Tongue (tissue), 2 donors: Measurements from ENCODE around the gene IRS2. TPM values are rescaled to one million over a fixed set of nuclear protein-coding genes. Genes with fewer than 3 reads are reported as not detected.
A peak's percentile ranks its signal among the peaks of the same experiment; 100 is the strongest.
"Not testable (repeated sequence)": the region's sequence is repeated elsewhere in the genome, so short reads cannot be mapped to it uniquely, and the experiment has no call there.

ENCODE experiments used
- DNase-seq: peaks from one replicate; pipeline ENCODE4 v3.0.0-alpha.2; 2015
- total RNA-seq: library from RNA; depleted of rRNA; stranded (reverse); fragments of >200 nt; gene quantifications from one replicate; pipeline ENCODE4 v1.2.3, GENCODE V29; 2014

The IRS2 gene
- total RNA-seq, 1 donor from 2014 or later, result 6.3 TPM

DNA sequence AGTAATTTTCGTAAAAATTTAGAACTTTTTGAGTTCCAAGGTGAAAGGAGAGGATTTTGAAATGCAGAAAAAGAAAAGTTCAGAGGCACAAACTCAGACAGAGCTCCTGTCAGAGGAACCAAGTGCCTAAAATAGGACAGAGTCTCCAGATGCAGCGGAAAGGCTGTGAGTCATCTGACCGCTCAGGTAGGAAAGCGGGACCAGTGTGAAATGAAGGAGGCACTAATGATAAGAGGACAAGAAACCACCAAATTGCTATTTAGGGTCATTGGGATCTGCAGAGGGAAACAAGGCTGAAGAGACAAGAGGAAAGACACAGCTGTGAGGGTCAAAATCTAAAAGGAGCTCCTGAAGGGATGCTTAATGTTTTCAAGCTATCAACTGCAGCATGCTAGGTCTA is 34.9 kb downstream of the IRS2 start:
- DNase-seq, result no peak

DNA sequence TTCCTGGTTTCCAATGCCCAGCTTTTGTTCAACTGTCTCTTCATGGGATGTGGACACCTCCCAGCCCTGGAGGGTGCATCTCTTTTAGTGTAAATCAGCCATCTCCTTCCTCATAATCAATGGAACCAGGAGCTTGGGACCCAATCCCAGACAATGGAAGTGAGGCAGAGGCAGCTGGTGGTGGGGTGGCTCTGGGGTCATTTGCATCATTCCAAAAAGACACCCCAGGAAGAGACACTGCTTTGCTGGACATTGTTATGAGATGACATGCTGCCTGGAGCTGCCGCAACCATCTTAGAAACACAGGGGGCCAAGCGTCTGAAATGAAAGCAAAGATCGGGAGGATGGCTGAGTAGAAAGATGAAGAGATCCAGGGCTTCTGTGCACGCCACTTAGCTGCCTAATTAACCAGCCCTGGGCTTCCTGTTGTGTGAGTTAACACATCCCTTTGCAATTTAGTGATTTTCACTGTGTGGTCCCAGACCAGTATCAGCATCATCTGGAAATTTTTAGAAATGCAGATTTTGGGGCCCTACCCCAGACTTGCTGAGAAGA is 36.1 kb downstream of the IRS2 start:
- no peak for DNase-seq

DNA sequence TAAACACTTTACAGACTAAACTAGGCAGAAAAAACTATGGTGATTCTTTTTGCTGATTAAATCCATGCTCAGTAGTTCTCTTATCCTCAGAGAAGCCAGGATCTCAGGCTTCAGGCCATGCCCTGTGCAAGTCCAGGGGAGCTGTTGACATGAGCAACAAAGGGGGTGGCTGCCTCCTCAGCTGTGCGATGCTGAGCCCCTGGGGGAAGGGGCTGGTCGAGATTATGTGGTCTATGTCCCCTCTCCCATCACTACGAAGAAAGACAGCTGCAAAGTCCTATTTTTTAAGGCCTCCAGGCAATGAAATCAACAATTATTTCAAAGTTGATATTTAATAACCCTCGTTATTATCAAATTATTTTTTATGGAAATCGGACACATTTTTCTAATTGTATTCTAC is 37.0 kb downstream of the IRS2 start:
- DNase-seq, result no peak

DNA sequence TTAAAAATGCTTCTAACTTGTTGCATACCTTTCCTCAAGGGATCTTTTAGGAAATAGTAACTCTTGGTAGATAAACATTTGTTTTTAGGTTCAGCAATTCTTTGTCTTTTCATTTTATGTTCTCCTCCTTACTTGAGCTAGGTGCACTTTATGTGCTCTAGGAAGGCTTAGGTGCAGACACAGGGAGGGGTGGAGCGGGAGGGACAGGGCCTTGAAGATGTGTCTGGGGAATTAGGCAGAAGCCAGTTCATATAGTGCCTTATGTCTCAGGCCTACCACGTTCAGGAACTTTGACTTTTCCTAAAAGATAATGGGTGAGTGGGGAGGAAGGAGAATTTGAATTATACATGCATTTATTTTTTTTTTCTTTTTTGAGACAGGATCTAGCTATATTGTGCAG is 37.7 kb downstream of the IRS2 start:
- no peak for DNase-seq

DNA sequence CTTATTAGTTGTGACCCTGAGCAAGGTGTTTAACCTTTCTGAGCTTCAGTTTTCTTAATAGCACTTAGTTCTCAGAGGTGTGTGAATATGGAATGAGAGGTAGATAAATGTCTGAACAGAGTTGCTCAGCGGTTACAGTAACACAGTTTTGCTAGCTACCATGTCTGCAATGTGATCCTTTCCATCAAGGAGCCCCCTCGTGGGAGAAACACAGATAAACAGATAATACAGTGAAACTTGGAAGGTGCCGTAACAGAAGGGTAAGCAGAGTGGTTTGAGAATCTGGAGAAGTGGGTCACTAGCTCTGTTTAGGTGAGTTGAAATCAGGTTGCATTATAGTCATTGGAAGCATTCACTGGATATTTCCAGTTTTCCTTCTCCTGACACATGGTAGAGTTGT is 38.9 kb downstream of the IRS2 start:
- DNase-seq, result no peak

DNA sequence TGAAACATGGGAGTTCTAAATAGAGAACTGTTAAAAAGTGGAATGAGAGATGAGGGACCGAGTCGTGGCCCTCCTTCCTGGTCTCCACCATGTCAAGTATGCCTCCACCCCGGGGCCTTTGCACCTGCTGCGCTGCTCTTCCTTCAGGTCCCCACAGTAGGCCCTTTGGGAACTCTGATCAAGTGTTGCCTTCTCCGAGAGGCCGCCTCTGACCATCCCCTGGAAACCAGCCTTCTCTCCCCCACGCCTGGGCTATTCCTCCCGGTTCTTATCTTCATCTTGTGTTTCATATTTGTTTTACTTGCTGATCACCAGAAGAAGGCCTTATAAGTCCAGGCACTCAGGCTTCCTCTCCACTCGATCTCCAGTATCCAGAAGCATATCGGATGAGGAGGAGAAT is 40.0 kb downstream of the IRS2 start:
- DNase-seq, result no peak

DNA sequence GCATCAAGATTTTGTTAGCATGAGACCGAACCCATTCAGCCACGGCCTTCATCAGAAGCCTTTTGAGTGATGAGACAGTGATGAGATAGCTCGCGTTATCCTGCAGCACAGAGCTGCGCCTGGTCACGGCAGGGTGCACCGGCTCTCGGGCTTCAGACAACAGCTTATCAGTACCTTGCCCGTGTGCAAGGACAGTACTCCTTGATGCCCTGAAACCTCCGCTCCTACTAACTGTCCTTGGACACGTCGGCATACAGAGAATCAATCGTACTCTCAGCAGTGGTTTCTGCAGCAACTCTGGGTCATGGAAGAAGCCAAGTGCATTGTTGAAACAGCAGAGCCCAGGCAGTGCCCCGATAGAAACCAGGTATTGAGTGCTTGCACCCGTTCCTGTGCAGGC is 40.7 kb downstream of the IRS2 start:
- no peak for DNase-seq

DNA sequence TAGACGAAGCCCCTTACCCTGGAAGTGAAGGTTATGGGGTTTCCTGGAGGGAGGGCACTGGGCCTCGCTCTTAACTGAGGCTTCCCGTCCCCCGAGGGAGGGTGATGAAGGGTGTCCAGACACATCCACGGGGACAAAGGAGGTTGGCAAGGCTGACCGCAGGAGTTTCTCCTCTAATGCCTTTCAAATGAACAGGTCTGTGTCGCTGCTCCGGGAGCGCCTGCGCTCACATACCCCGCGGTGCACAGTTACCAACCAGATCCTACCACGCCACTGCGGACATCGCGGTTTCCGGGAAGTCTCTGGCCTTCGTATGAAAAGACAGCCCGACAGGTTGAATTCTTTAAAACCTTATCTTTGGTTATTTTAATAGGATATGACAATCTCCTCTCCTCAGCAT is 41.3 kb downstream of the IRS2 start:
- no peak for DNase-seq

DNA sequence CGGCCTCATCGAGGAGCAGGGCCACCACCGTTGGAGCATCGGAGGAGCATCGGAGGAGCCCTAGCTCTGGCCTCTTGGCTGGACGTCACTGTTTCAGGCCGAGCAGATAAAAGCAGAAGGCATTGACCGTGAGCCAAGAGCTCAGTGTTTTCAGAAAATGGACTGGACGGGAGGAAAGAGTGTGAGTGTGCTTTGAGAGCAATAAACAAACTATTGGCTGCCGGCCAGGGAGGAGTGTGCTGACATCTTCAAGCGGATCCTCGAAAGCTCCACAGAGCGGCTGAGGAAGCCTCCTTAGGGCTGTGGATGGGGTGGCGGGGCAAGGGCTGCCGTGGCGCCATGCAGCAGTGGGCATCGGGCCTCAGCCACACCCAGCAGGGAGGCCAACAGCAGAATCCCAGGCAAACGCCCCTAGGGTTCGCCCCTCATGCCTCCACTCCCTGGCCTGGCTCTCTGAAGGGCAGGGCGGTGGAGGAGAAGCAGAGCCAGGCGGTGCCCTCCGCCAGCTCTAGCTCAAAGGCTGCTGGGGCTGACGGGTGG is 41.8 kb downstream of the IRS2 start:
- DNase-seq, result peak; percentile 77

DNA sequence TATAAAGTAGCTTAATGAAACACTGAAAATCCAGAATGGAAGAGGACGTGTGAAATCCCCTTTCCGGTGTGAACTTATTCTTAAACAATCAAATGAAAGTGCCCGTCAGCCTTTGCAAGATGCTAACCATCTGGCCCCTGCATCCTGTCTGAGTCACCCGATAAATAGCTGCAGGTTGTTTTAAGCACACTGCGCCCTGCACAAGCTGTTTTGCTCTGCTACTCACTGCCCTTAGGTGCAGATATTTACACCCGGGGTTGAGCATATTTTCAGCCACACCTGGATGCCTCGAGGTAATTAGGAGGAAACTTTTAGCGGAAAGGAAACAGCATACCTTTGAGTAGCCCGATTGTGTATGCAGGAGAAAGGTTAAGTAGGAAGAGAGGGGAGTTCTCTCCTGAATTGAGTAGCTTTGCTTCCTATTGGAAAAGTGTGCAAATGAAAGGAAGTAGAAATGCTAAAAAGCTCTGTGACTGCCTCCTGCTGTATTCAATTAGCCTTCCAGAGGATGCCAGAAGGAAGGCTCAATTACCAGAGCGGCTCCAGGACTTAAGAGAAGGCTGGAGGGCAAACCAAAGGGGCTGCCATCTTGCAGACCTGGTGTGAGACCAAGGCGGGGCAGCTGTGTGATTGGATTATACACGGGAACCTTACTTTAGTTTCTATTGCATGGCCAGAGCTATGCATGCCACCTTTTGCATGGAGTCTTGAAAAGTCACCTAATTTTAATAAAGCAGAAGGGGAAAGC is 42.5 kb downstream of the IRS2 start:
- peak; percentile 40 for DNase-seq

DNA sequence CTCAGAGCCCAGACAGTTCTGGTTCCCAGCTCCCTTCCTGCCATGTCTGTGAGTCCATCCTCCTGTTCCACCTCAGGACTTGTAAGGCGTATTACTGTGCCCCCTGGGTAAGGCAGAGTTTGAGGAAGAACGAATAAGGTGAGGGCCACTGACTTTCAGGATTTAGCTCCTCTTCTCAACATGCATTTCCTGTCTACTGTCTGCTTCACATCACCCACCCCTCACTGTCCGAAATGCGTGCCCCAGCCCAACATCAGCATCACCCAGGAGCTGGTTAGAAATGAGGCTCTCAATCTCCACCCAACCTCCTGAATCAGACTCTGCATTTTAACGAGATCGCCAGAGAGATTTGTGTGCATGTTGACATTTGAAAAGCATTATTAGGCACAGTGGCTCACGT is 44.4 kb downstream of the IRS2 start:
- no peak for DNase-seq

DNA sequence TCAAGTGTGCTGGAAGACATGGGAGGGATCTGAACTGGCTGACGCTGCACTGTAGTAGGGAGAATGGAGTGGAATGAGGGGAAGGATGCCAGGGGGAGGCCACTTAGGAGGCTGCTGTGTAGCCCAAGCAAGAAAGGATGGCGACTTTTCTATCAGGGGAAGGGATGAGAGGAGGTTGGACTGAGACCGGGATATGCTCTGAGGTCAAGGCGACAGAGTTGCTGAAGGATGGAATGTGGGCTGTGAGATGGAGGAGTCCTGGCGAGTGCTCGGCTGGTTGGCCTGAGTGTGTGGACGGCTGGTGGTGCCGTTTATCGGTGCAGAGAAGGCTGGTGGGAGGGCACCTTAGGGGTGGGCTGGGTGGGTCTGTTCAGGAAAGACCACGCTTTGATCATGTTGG is 45.7 kb downstream of the IRS2 start:
- DNase-seq, result no peak

DNA sequence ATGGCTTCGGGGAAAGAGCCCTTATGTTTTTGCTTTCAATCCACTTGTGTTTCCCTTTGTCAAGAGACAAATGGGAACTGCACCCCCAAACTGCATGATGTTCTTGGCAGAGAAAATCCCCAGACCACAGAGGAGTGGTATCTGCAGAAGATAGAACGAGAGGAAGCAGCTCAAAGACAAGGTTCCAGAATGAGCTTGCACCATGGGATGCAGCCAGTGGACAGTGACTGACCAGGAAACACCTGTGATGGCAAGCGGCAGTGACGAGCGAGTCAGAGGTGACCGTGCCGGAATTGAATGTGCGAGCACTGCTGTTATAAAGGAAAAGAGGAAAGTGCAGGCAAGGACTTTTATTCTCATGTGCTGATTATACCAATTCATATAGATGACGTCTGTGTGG is 46.3 kb downstream of the IRS2 start:
- no peak for DNase-seq

DNA sequence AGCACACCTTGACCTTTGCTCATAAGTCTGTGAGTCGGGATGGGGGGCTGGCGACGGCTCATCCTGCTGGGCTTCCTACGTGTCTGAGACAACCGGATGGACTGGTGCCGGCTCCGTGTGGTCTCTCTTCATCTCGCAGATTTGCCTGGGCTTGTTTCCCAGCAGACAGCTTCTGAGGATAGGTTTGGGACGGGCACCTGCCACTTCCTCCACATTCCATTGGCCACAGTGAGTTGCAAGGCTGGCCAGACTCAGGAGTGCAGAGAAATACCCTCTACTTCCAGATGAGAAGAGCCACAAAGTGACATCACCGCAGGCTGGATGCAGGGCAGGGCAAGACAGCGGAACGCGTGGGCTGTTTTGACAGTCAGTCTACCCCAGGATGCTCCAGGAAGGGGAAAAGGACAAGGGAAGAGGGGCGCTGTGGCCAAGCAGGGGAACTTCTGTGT is 48.1 kb downstream of the IRS2 start:
- DNase-seq, result no peak

DNA sequence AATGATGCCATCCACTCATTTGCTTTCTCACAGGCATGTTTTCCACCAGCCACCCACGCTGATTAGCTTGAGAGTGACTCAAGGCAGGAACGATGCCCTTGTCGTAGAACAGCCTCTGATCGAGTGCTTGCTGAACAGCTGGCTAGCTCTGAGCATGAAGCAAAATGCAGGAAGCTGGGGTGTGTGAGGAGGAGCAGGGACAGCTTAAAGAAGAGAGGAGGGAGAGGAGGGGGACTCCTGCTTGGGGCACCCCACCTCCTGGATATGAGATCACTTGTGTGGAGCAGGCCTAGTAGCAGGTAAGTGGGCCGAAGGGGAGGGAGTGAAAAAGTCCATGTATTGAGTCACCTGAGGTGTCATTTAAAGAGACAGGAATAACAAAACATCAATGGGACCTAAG is 48.8 kb downstream of the IRS2 start:
- DNase-seq, result no peak

DNA sequence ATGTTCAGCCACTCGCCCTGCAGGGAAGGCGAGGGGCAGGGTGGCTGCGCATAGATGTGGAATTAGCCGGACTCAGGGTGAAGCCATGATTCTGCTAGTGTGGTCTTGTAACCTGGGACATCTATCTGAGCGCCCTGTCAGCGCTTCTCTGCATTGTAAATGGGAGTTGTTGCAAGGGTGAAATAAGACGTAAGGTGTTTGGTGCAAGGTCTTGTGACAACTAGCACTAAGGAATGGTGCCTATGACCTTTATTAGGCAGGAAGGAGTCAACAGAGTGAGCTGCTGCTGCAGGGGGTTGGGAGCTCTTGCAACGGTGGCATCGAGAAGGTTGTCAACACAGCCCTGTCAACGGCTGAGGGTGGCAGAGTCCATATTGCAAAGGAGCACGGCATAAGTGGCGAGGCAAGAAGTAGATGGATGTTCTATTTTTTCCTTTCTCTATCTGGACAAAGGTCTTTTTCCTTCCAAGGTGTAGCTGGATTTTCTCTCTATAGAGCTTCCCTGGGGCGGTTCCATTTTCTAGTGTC is 49.3 kb downstream of the IRS2 start:
- no peak for DNase-seq

DNA sequence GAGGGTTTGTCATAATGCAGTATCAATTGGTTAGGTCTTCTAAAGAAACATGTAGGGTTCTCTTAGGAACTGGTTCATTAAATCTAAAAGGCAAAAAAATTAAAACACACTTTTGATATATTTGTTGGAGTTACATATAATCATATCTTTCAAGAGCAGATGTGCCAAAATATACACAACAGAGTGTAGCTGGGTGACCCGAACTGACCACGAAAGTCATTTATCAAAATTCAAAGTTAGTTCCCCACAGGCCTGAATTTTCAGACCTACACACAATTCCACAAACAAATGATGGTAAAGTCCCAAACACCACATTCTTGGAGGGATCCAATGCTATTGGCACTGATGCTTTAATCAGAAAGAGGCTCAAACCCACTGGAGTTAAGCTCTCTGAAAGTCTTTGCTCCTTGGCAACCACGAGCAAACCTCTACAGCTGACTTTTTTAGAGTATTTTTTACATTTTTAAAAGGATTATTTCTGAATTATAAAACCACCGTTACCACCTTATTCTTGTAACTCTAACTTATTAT is 50.9 kb downstream of the IRS2 start:
- DNase-seq, result no peak

DNA sequence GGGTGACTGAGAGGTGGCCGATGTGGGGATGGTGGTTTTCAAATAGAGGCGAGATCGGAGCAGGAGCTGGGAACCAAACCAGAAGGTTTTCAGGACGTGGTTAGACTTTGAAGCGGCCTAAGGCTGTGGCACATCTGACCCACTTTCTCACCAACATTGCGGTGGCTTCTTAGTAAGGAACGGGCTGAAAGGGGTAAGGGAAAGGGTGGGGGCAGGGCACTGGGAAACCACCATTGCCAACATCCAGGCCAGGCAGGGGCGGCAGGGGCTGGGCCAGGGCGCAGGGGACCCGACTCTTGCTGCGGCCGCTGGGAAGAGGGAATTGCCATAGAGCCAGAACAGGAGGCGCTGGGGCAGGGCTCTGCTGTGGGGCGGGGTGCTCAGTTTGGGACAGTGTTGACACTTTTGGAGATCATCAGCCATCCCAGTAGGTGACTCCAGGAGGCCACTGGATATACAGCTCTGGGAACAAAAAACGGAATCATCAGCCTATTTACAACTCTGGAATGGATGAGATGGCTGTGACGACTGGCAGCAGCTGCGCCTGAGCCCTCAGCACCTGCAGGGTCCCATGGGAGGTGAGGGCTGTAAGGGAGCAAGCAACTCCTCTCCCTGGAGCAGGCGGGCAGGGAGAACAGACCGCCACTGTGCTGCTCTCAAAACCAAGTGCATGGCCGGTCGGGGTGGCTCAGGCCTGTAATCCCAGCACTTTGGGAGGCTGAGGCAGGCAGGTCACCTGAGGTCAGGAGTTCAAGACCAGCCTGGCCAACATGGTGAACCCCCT is 52.2 kb downstream of the IRS2 start:
- no peak for DNase-seq

DNA sequence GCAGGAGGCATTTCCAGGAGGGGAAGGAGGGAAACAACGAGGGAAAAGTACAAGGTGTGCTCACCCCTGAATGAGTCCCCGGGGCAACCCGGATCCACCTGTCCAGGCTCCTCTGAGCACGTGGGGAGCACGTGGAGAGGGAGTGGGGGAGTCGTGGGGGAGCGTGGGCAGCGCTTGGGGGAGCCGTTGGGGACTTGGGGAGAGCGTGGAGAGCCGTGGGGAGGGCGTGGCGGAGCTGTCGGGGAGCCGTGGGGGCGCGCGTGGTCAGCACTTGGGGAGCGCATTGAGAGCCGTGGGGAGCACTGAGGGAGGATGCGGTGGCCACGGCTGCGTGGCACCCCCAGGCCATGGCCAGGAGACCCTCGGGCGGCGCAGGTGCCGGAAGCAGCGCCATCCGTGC is 52.8 kb downstream of the IRS2 start:
- DNase-seq, result no peak

DNA sequence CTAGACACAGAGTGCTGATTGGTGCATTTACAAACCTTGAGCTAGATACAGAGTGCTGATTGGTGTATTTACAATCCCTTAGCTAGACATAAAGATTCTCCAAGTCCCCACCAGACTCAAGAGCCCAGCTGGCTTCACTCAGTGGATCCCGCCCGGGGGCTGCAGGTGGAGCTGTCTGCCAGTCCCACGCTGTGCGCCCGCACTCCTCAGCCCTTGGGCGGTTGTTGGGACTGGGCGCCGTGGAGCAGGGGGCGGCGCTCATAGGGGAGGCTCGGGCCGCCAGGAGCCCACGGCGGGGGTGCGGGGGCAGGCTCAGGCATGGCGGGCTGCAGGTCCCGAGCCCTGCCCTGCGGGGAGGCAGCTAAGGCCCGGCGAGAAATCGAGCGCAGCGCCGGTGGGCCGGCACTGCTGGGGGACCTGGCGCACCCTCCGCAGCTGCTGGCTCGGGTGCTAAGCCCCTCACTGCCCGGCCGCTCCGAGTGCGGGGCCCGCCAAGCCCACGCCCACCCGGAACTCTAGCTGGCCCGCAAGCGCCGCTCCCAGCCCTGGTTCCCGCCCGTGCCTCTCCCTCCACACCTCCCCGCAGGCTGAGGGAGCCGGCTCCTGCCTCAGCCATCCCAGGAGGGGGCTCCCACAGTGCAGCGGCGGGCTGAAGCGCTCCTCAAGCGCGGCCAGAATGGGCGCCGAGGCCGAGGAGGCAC is 53.8 kb downstream of the IRS2 start:
- not testable (repeated sequence) for DNase-seq

DNA sequence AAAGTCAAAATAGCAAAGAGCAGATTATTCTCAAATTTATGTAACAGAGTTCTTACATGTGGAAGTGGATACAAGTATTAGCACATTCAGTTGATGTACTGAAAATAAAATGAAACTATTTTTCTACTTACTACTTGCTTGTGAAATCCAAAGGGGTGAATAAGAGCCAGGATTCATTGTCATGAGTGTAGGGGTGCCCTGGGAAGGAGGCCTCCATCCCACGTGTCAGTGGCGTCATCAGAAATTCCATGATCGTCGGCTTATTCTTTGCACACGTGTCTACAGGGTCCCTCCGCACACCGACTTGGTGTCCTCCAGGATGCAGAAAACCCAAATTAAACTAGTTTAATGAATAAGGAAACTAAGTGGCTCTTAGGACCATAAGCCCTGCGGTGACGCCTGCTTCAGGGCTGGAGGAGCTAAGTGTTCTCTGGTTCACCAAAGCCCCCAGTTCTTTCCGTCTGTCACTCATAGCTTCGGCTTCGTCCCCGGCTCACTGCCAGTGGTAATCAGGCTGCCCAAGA is 55.5 kb downstream of the IRS2 start:
- no peak for DNase-seq
